ENCODE data around the gene SCGB1C1. TPM values are rescaled to one million over a fixed set of nuclear protein-coding genes. Genes with fewer than 3 reads are reported as not detected.
A peak's percentile ranks its signal among the peaks of the same experiment; 100 is the strongest.

Gene SCGB1C1
- total RNA-seq, 1 experiment from 2014 or later: not detected

GRCh38 chr11:232783-233565 lies 40.1 kb downstream of the SCGB1C1 start:
- intact Hi-C loops (cut with micrococcal nuclease): no loop called here
- H3K36me3 Mint-ChIP-seq (ENCODE audit: insufficient read depth, unreplicated experiment): peaks cover 44% of the 10 kb centered on the region
- no TSS peak for BruUV-seq (replicated peaks)
- peak overlapping the region; percentile 19 for H3K27ac Mint-ChIP-seq (ENCODE audit: low read depth, unreplicated experiment)
- DNase-seq (ENCODE audit: unreplicated experiment): no peak
- CTCF ChIA-PET: interaction anchor here (0.7 kb wide), 1 partner anchor 273 kb away, joined by 3 read pairs; no protein-coding TSS in a partner anchor
- H3K27me3 Mint-ChIP-seq (ENCODE audit: insufficient read depth, unreplicated experiment): no peaks in the 10 kb centered on the region
- H3K4me3 Mint-ChIP-seq (ENCODE audit: unreplicated experiment): no peak overlapping the region
- POLR2A ChIA-PET: interaction anchor here (0.5 to 6.5 kb wide), 3 partner anchors 14 to 222 kb away, joined by 3 to 136 read pairs (median 4); partner anchors contain the start of genes BET1L and RIC8A
- TF ChIP-seq, protein P1, sequence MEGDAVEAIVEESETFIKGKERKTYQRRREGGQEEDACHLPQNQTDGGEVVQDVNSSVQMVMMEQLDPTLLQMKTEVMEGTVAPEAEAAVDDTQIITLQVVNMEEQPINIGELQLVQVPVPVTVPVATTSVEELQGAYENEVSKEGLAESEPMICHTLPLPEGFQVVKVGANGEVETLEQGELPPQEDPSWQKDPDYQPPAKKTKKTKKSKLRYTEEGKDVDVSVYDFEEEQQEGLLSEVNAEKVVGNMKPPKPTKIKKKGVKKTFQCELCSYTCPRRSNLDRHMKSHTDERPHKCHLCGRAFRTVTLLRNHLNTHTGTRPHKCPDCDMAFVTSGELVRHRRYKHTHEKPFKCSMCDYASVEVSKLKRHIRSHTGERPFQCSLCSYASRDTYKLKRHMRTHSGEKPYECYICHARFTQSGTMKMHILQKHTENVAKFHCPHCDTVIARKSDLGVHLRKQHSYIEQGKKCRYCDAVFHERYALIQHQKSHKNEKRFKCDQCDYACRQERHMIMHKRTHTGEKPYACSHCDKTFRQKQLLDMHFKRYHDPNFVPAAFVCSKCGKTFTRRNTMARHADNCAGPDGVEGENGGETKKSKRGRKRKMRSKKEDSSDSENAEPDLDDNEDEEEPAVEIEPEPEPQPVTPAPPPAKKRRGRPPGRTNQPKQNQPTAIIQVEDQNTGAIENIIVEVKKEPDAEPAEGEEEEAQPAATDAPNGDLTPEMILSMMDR (IDR thresholded peaks at IDR 0.05; ENCODE audit: unreplicated experiment): no peak
- peaks cover 19% of the 10 kb centered on the region for H3K4me1 Mint-ChIP-seq (ENCODE audit: insufficient read depth, unreplicated experiment)
- H3K9me3 Mint-ChIP-seq (ENCODE audit: unreplicated experiment): no peaks in the 10 kb centered on the region

GRCh38 chr11:235180-235579 lies 42.3 kb downstream of the SCGB1C1 start:
- Mint-ChIP-seq H3K36me3 (ENCODE audit: insufficient read depth, unreplicated experiment) (peaks cover 45% of the 10 kb centered on the region), H3K4me1 (ENCODE audit: insufficient read depth, unreplicated experiment) (peaks cover 19% of the 10 kb centered on the region), H3K27ac (ENCODE audit: low read depth, unreplicated experiment) (no peak overlapping the region), H3K4me3 (ENCODE audit: unreplicated experiment) (peak overlapping the region; percentile 79), H3K27me3 (ENCODE audit: insufficient read depth, unreplicated experiment) (no peaks in the 10 kb centered on the region), H3K9me3 (ENCODE audit: unreplicated experiment) (no peaks in the 10 kb centered on the region)
- BruUV-seq (replicated peaks): no TSS peak
- POLR2A ChIA-PET: interaction anchor here (0.6 to 6.5 kb wide), 10 partner anchors 9 to 120 kb away, joined by 3 to 136 read pairs (median 4); partner anchors contain the start of genes BET1L and RIC8A
- TF ChIP-seq, protein P1 (IDR thresholded peaks at IDR 0.05; ENCODE audit: unreplicated experiment): no peak
- no peak for DNase-seq (ENCODE audit: unreplicated experiment)
- intact Hi-C loops (cut with micrococcal nuclease): no loop called here
- CTCF ChIA-PET: interaction anchor here (0.7 to 1.4 kb wide), 3 partner anchors 16 to 213 kb away, joined by 3 to 4 read pairs (median 4); no protein-coding TSS in a partner anchor

GRCh38 chr11:235609-235996 lies 42.7 kb downstream of the SCGB1C1 start:
- peaks cover 19% of the 10 kb centered on the region for H3K4me1 Mint-ChIP-seq (ENCODE audit: insufficient read depth, unreplicated experiment)
- POLR2A ChIA-PET: interaction anchor here (0.8 to 6.5 kb wide), 7 partner anchors 19 to 126 kb away, joined by 3 to 136 read pairs (median 4); partner anchors contain the start of genes BET1L and RIC8A
- no peaks in the 10 kb centered on the region for H3K9me3 Mint-ChIP-seq (ENCODE audit: unreplicated experiment)
- H3K27ac Mint-ChIP-seq (ENCODE audit: low read depth, unreplicated experiment): no peak overlapping the region
- TF ChIP-seq, protein P1 (IDR thresholded peaks at IDR 0.05; ENCODE audit: unreplicated experiment): no peak
- peak overlapping the region; percentile 79 for H3K4me3 Mint-ChIP-seq (ENCODE audit: unreplicated experiment)
- BruUV-seq (replicated peaks): TSS peak; percentile 54
- H3K36me3 Mint-ChIP-seq (ENCODE audit: insufficient read depth, unreplicated experiment): peaks cover 46% of the 10 kb centered on the region
- no peaks in the 10 kb centered on the region for H3K27me3 Mint-ChIP-seq (ENCODE audit: insufficient read depth, unreplicated experiment)
- intact Hi-C loops (cut with micrococcal nuclease): no loop called here
- no peak for DNase-seq (ENCODE audit: unreplicated experiment)
- CTCF ChIA-PET: interaction anchor here (1.0 to 4.1 kb wide), 3 partner anchors 14 to 213 kb away, joined by 3 to 28 read pairs (median 4); no protein-coding TSS in a partner anchor
